Measurements from ENCODE around the gene SIGLEC11. TPM values are rescaled to one million over a fixed set of nuclear protein-coding genes. Genes with fewer than 3 reads are reported as not detected.

The SIGLEC11 gene
- total RNA-seq, 1 donor from 2014 or later: 0.55 TPM

GRCh38 chr19:49952906-49953305 lies 8.1 kb downstream of the SIGLEC11 start:
- no peak for TF ChIP-seq CTCF (IDR thresholded peaks at IDR 0.05; ENCODE audit: borderline replicate concordance)
- Histone ChIP-seq H3K36me3 (no peaks in the 10 kb centered on the region), H3K9me3 (replicated peaks) (no peaks in the 10 kb centered on the region), H3K27ac (replicated peaks) (no peak overlapping the region), H3K27me3 (ENCODE audit: low read depth) (peaks cover 39% of the 10 kb centered on the region), H3K4me3 (no peak overlapping the region), H3K4me1 (peaks cover 29% of the 10 kb centered on the region)
- no peak for DNase-seq
- intact Hi-C loops (cut with micrococcal nuclease): no loop called here

GRCh38 chr19:49952479-49952836 lies 8.5 kb downstream of the SIGLEC11 start:
- intact Hi-C loops (cut with micrococcal nuclease): no loop called here

GRCh38 chr19:49951806-49952478 lies 9.0 kb downstream of the SIGLEC11 start:
- Histone ChIP-seq H3K4me1 (peaks cover 29% of the 10 kb centered on the region), H3K27ac (replicated peaks) (no peak overlapping the region), H3K36me3 (no peaks in the 10 kb centered on the region), H3K4me3 (no peak overlapping the region), H3K27me3 (ENCODE audit: low read depth) (peaks cover 44% of the 10 kb centered on the region), H3K9me3 (replicated peaks) (no peaks in the 10 kb centered on the region)
- no peak for TF ChIP-seq CTCF (IDR thresholded peaks at IDR 0.05; ENCODE audit: borderline replicate concordance)
- no peak for DNase-seq
- intact Hi-C loops (cut with micrococcal nuclease): no loop called here

More at GRCh38 chr19:49952479-49952836, 8.5 kb downstream of the SIGLEC11 start:
- no peaks in the 10 kb centered on the region for H3K36me3 ChIP-seq
- H3K9me3 ChIP-seq (replicated peaks): no peaks in the 10 kb centered on the region
- DNase-seq: no peak
- peaks cover 39% of the 10 kb centered on the region for H3K27me3 ChIP-seq (ENCODE audit: low read depth)
- TF ChIP-seq CTCF (IDR thresholded peaks at IDR 0.05; ENCODE audit: borderline replicate concordance): no peak
- peaks cover 29% of the 10 kb centered on the region for H3K4me1 ChIP-seq
- H3K4me3 ChIP-seq: no peak overlapping the region
- H3K27ac ChIP-seq (replicated peaks): no peak overlapping the region

- Histone ChIP-seq H3K36me3 (no peaks in the 10 kb centered on the region), H3K4me3 (no peak overlapping the region), H3K27me3 (ENCODE audit: low read depth) (peaks cover 50% of the 10 kb centered on the region), H3K9me3 (replicated peaks) (no peaks in the 10 kb centered on the region), H3K4me1 (peaks cover 24% of the 10 kb centered on the region), H3K27ac (replicated peaks) (no peak overlapping the region)
- TF ChIP-seq CTCF (IDR thresholded peaks at IDR 0.05; ENCODE audit: borderline replicate concordance): no peak
- DNase-seq: no peak
- intact Hi-C loops (cut with micrococcal nuclease): no loop called here
Measured at GRCh38 chr19:49950956-49951526, 9.9 kb downstream of the SIGLEC11 start.

- no peak for TF ChIP-seq CTCF (IDR thresholded peaks at IDR 0.05; ENCODE audit: borderline replicate concordance)
- H3K4me1 ChIP-seq: peaks cover 19% of the 10 kb centered on the region
Measured at GRCh38 chr19:49950590-49950948, 10.4 kb downstream of the SIGLEC11 start.

More at GRCh38 chr19:49950590-49950948, 10.4 kb downstream of the SIGLEC11 start:
- Histone ChIP-seq H3K27ac (replicated peaks) (no peak overlapping the region), H3K4me3 (no peak overlapping the region), H3K36me3 (no peaks in the 10 kb centered on the region), H3K27me3 (ENCODE audit: low read depth) (peaks cover 50% of the 10 kb centered on the region), H3K9me3 (replicated peaks) (no peaks in the 10 kb centered on the region)
- intact Hi-C loops (cut with micrococcal nuclease): no loop called here
- DNase-seq: no peak

All from left ventricle myocardium inferior (tissue), 1 donor.